Stimulated activated naive CD8-positive, alpha-beta T cell treated with anti-CD3 and anti-CD28 coated beads, Interleukin-15, Interleukin-2, amounts not matched to agents 100 ng/mL and 50 ng/mL, for 24 hours (primary cell): ENCODE measurements around the gene MICU2.
A peak's percentile ranks its signal among the peaks of the same experiment; 100 is the strongest.
"Not testable (repeated sequence)": the region's sequence is repeated elsewhere in the genome, so short reads cannot be mapped to it uniquely, and the experiment has no call there.

Source experiments
- H3K27ac Mint-ChIP-seq: one replicate; pipeline ENCODE4 v1.8.0; 2021; ENCODE audit warnings: mild to moderate bottlenecking, mixed read lengths
- H3K27me3 Mint-ChIP-seq: one replicate; pipeline ENCODE4 v1.8.0; 2021; ENCODE audit warnings: mixed read lengths
- H3K36me3 Mint-ChIP-seq: one replicate; pipeline ENCODE4 v1.8.0; 2021; ENCODE audit warnings: low read depth, mixed read lengths
- H3K4me1 Mint-ChIP-seq: one replicate; pipeline ENCODE4 v1.8.0; 2021; ENCODE audit warnings: low read depth, mixed read lengths
- H3K4me3 Mint-ChIP-seq: one replicate; pipeline ENCODE4 v1.8.0; 2021; ENCODE audit warnings: mild to moderate bottlenecking, mixed read lengths
- H3K9me3 Mint-ChIP-seq: one replicate; pipeline ENCODE4 v1.8.0; 2021; ENCODE audit warnings: mixed read lengths

The MICU2 gene

DNA sequence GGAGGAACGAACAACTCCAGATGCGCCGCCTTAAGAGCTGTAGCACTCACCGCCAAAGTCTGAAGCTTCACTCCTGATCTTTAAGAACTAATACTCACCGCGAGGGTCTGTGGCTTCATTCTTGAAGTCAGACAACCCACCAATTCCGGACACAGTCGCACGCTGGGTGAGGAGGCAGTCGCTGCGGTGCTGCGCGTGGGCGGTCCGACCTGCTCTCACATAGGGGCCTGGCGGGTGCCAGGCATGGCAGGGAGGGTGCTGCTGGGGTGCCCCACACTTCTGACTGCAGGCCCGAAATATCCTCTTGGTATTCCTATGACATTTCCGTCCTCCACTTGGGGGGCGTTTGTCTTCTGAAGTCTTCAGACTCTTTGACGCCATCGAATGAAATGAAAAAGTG is 7.4 kb upstream of the MICU2 start:
- H3K4me3 Mint-ChIP-seq, result no peak overlapping the region
- no peaks in the 10 kb centered on the region for H3K36me3 Mint-ChIP-seq
- no peaks in the 10 kb centered on the region for H3K9me3 Mint-ChIP-seq
- no peak overlapping the region for H3K27ac Mint-ChIP-seq
- H3K4me1 Mint-ChIP-seq, result no peaks in the 10 kb centered on the region
- H3K27me3 Mint-ChIP-seq, result peaks cover 7% of the 10 kb centered on the region

- H3K9me3 Mint-ChIP-seq, result no peaks in the 10 kb centered on the region
Observed at GRCh38 chr13:21610687-21611086, 6.7 kb upstream of the MICU2 start.

DNA sequence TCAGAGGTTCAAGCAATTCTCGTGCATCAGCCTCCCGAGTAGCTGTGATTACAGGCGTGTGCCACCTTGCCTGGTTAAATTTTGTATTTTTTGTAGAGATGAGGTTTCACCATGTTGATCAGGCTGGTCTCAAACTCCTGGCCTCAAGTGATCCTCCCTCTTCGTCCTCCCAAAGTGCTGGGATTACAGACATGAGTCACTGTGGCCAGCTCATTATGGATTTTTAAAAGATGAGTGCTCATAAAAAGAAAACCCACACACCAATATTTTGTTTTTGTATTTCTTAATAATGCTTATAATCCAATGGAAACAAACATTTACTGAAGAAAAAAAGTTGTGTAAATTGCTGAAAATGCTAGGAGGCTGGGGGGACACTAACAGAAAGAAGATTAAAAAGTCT is 5.0 kb upstream of the MICU2 start:
- peaks cover 7% of the 10 kb centered on the region for H3K27me3 Mint-ChIP-seq
- H3K27ac Mint-ChIP-seq, result no peak overlapping the region
- H3K36me3 Mint-ChIP-seq, result no peaks in the 10 kb centered on the region
- peaks cover 10% of the 10 kb centered on the region for H3K4me1 Mint-ChIP-seq
- H3K4me3 Mint-ChIP-seq, result no peak overlapping the region
- no peaks in the 10 kb centered on the region for H3K9me3 Mint-ChIP-seq

More at GRCh38 chr13:21610687-21611086, 6.7 kb upstream of the MICU2 start:
- no peak overlapping the region for H3K4me3 Mint-ChIP-seq
- no peaks in the 10 kb centered on the region for H3K36me3 Mint-ChIP-seq
- peaks cover 7% of the 10 kb centered on the region for H3K27me3 Mint-ChIP-seq
- no peak overlapping the region for H3K27ac Mint-ChIP-seq
- H3K4me1 Mint-ChIP-seq, result no peaks in the 10 kb centered on the region

GRCh38 chr13:21606796-21607195 is 2.8 kb upstream of the MICU2 start:
- Mint-ChIP-seq H3K27me3 (peaks cover 7% of the 10 kb centered on the region), H3K4me1 (peaks cover 17% of the 10 kb centered on the region), H3K4me3 (no peak overlapping the region), H3K36me3 (peaks cover under 1% of the 10 kb centered on the region), H3K27ac (no peak overlapping the region), H3K9me3 (no peaks in the 10 kb centered on the region)

DNA sequence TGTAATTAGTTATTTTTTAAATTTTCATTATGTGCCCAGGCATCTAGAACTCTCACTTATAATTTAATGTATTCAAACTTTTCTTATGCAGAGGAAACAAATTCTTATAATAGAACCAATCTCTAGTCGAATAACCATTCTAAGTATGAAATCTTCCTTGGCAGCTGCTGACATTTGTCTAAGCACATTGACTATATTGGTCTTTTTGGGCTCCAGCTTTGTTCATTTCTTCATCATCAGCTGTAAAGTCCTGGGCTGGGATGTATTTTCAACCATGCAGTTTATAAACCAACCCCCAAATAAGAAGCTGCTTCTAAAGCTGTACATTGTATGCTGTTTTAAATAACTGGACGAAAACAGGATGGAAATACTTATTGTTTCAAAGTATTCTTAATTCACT is 2.3 kb upstream of the MICU2 start:
- peaks cover 7% of the 10 kb centered on the region for H3K27me3 Mint-ChIP-seq
- no peak overlapping the region for H3K4me3 Mint-ChIP-seq
- peaks cover 22% of the 10 kb centered on the region for H3K4me1 Mint-ChIP-seq
- H3K36me3 Mint-ChIP-seq, result peaks cover 6% of the 10 kb centered on the region
- no peak overlapping the region for H3K27ac Mint-ChIP-seq
- H3K9me3 Mint-ChIP-seq, result no peaks in the 10 kb centered on the region

DNA sequence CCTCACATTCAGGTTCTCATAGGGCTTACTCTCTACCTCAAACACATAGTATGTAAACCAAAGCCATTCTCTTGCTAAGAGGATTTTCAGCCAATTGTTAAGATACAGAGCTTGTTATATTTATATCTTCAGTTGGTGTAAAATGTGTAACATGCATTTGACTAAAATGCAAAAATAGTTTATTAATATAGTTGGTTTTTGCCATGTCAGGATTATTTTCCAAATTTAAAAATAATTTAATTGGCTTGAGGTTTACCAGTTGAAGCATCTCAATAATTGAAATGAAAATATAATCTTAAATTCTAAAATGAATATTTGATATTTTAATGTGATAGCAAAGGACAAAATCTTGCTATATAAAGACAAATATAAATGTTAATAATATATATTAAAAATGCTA is 7.2 kb downstream of the MICU2 start:
- no peak overlapping the region for H3K27ac Mint-ChIP-seq
- no peaks in the 10 kb centered on the region for H3K27me3 Mint-ChIP-seq
- H3K4me3 Mint-ChIP-seq, result no peak overlapping the region
- peaks cover 64% of the 10 kb centered on the region for H3K4me1 Mint-ChIP-seq
- no peaks in the 10 kb centered on the region for H3K9me3 Mint-ChIP-seq
- H3K36me3 Mint-ChIP-seq, result peaks cover 28% of the 10 kb centered on the region

GRCh38 chr13:21595546-21595822 is 8.5 kb downstream of the MICU2 start:
- Mint-ChIP-seq H3K27me3 (no peaks in the 10 kb centered on the region), H3K4me1 (peaks cover 68% of the 10 kb centered on the region), H3K27ac (no peak overlapping the region), H3K36me3 (peaks cover 19% of the 10 kb centered on the region), H3K4me3 (no peak overlapping the region), H3K9me3 (no peaks in the 10 kb centered on the region)

DNA sequence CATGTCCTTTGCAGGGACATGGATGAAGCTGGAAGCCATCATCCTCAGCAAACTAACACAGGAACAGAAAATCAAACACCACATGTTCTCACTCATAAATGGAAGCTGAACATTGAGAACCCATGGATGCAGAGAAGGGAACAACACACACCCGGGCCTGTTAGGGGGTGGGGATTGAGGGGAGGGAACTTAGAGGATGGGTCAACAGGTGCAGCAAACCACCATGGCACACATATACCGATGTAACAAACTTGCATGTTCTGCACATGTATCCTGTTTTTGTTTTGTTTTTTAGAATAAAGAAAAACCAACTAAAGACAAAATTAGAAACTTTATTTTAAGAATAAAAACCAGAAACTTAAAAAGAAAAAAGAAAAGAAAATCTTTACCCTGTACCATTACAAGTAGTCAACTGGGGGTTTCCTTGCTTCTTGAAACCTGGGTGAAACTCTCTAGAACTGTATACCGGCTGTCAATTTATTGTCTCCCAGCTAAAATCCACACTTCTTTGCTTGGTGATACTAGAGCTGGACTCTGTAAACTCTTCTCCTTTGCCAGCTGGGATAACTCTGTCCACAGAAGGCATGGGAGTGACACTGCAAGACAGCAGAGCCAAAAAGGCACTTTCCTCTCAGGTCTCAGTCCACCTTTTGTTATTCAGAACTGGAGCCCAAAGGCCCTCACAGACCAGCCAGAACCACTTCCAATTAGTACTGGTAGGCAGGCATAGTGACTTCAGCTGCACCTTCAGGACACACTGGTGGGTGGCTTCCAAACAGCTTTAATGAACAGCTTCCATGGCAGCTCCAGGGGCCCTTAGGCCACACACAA is 9.0 kb downstream of the MICU2 start:
- H3K4me3 Mint-ChIP-seq, result no peak overlapping the region
- H3K27ac Mint-ChIP-seq, result no peak overlapping the region
- H3K4me1 Mint-ChIP-seq, result peaks cover 67% of the 10 kb centered on the region
- no peaks in the 10 kb centered on the region for H3K27me3 Mint-ChIP-seq
- H3K9me3 Mint-ChIP-seq, result no peaks in the 10 kb centered on the region
- peaks cover 16% of the 10 kb centered on the region for H3K36me3 Mint-ChIP-seq

DNA sequence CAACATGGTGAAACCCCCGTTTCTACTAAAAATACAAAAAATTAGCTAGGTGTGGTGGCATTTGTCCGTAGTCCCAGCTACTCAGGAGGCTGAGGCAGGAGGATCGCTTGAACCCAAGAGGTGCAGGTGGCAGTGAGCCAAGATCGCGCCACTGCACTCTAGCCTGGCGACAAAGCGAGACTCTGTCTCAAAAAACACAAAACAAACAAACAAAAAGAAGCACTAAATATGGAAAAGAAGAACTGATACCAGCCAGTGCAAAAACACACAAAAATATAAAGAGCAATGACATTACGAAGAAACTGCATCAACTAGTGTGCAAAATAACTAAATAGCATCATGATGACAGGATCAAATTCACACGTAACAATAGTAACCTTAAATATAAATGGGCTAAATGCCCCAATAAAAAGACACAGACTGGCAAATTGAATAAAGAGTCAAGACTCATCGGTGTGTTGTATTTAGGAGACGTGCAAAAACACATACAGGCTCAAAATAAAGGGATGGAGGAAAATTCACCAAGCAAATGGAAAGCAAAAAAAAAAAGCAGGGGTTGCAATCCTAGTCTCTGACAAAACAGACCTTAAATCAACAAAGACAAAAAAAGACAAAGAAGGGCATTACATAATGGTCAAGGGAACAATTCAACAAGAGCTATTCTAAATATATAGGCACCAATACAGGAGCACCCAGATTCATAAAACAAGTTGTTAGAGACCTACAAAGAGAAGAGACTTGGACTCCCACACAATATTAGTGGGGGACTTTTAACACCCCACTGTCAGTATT is 13.1 kb downstream of the MICU2 start:
- not testable (repeated sequence) for H3K27me3 Mint-ChIP-seq, H3K9me3 Mint-ChIP-seq, H3K27ac Mint-ChIP-seq, H3K4me3 Mint-ChIP-seq
- peaks cover 14% of the 10 kb centered on the region for H3K36me3 Mint-ChIP-seq
- peaks cover 81% of the 10 kb centered on the region for H3K4me1 Mint-ChIP-seq

GRCh38 chr13:21590231-21590630 is 13.7 kb downstream of the MICU2 start:
- H3K27ac Mint-ChIP-seq, result no peak overlapping the region
- peaks cover under 1% of the 10 kb centered on the region for H3K9me3 Mint-ChIP-seq
- H3K36me3 Mint-ChIP-seq, result peaks cover 15% of the 10 kb centered on the region
- H3K4me3 Mint-ChIP-seq, result no peak overlapping the region
- H3K4me1 Mint-ChIP-seq, result peaks cover 75% of the 10 kb centered on the region
- no peaks in the 10 kb centered on the region for H3K27me3 Mint-ChIP-seq

DNA sequence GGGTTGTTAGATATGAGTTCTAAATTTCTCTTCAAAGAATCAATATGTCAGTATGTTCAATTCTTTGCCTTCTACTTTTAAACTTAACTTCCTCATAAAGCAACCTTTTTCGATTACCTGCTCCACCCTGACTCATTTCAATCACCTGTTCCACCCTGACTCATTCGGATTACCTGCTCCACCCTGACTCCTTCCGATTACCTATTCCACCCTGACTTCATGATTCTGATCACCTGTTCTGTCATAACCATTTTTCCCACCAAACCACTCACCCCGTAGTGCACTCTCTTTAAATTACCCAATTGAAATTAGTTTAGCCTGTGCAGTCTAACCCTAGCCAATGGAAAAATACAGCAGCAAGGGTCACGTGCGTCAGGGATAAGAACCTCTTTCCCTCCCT is 14.5 kb downstream of the MICU2 start:
- H3K4me3 Mint-ChIP-seq, H3K27ac Mint-ChIP-seq, H3K27me3 Mint-ChIP-seq, H3K9me3 Mint-ChIP-seq: not testable (repeated sequence)
- Mint-ChIP-seq H3K36me3 (peaks cover 19% of the 10 kb centered on the region), H3K4me1 (peaks cover 69% of the 10 kb centered on the region)

- not testable (repeated sequence) for H3K4me3 Mint-ChIP-seq, H3K27ac Mint-ChIP-seq, H3K27me3 Mint-ChIP-seq, H3K9me3 Mint-ChIP-seq
- peaks cover 59% of the 10 kb centered on the region for H3K4me1 Mint-ChIP-seq
- H3K36me3 Mint-ChIP-seq, result peaks cover 16% of the 10 kb centered on the region
Observed at GRCh38 chr13:21588411-21588810, 15.6 kb downstream of the MICU2 start.

DNA sequence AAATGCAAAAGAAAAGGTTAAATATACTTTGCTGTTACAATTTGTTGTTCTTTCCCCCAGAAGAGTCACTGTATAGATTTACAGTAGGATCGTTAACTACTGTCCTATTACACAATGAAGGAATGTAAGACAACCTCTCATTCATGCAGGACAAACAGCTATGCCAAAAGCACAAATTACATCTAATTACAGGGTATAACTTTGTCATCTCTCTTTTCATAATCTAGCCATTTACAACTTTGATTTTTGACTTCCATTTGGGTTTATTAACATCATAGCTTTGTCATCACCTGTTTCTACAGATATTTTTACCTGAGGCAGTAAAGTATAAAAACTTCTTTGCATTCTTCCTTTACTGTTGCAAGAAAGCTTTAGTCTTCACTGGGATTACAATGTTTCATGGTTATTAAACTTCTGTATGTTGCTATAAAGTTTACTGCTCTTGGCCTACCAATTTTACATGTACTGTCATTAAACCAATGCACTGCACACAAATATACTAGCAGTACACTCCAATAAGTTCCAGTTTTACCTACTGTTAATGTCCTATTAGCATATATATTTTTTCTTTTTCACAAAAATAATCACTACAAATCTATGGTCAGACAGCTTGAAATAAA is 18.9 kb downstream of the MICU2 start:
- Mint-ChIP-seq H3K27ac (no peak overlapping the region), H3K36me3 (peaks cover 30% of the 10 kb centered on the region), H3K4me3 (no peak overlapping the region), H3K4me1 (peaks cover 50% of the 10 kb centered on the region), H3K9me3 (peaks cover 10% of the 10 kb centered on the region), H3K27me3 (no peaks in the 10 kb centered on the region)

DNA sequence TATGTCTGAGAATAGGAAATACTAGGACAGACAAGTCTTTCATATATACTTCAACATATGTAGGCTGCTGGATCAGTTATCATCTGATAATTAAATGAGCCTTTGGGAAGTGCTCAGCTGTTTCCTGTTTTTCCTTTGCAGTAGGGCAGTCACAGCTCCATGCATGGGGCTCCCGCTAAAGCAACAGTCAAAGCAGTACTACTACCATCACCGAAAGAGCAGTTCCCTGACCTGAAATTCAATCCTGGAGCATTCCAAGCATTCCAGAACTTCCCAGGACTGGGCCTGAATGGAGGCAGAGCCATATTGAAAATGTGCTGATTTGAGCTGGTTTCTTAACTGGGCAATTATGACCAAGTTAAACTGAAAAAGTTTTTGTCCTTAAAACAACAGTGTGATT is 20.5 kb downstream of the MICU2 start:
- no peaks in the 10 kb centered on the region for H3K27me3 Mint-ChIP-seq

DNA sequence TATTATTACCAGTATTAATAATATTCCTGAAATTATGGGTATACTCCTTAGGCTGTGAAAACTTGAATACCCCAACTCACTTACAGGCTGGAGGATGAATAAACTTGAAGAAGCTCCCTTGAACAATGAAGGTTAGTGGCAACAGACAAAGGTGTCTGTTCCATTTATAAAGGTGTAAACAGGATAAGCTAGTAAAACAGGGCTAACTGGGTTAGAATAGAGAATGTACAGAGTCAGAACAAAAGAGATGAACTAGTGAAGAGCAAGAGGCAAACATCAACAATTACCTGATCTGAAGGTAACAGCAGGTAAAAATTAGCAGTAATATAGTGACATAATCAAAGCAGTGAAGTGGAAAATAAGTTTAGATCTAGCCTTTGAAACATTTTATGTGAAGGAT is 23.2 kb downstream of the MICU2 start:
- Mint-ChIP-seq H3K27me3 (no peaks in the 10 kb centered on the region), H3K4me3 (no peak overlapping the region), H3K9me3 (peaks cover 10% of the 10 kb centered on the region), H3K27ac (peak overlapping the region; percentile 33), H3K36me3 (peaks cover 27% of the 10 kb centered on the region), H3K4me1 (peaks cover 43% of the 10 kb centered on the region)

More for the DNA sequence above, 20.5 kb downstream of the MICU2 start:
- H3K9me3 Mint-ChIP-seq, result peaks cover 10% of the 10 kb centered on the region
- peaks cover 40% of the 10 kb centered on the region for H3K4me1 Mint-ChIP-seq
- peaks cover 22% of the 10 kb centered on the region for H3K36me3 Mint-ChIP-seq
- H3K4me3 Mint-ChIP-seq, result no peak overlapping the region
- H3K27ac Mint-ChIP-seq, result no peak overlapping the region
